ENCODE data around the gene OPA3.

Gene OPA3

GRCh38 chr19:45597425-45598111, 13.0 kb upstream of the OPA3 start:
- Histone ChIP-seq H3K4me3 (ENCODE audit: low read depth, low read length) (peak overlapping the region; percentile 46), H3K9me3 (ENCODE audit: control insufficient read depth, insufficient read depth, low read length) (no peaks in the 10 kb centered on the region), H3K4me1 (ENCODE audit: control insufficient read depth, insufficient read depth, low read length) (peaks cover 24% of the 10 kb centered on the region), H3K9ac (ENCODE audit: low read depth, low read length) (no peak overlapping the region), H3K36me3 (ENCODE audit: control insufficient read depth, insufficient read depth, low read length) (no peaks in the 10 kb centered on the region), H3K27me3 (ENCODE audit: control insufficient read depth, insufficient read depth, low read length) (peaks cover 53% of the 10 kb centered on the region), H3K27ac (ENCODE audit: low read depth, low read length) (peak overlapping the region; percentile 55)

DNA sequence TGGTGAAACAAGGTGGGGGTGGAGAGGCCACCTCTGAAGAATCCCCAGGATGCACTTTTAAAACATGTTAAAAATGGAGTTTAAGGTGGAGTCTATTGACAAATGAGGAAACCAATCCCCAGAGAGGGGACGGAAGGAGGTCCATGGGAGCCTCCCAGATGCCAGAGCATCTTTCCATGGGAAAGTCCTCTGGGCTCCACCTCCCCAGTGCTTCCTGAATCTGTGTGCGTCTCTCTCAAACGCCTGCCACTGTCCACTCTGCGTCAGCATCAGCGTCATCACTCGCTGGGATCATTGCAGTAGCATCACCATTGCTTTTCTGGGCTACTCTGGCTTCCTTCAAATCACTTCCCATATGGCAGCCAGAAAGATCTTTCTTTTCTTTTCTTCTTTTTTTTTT, 11.2 kb upstream of the OPA3 start:
- H3K27me3 ChIP-seq (ENCODE audit: control insufficient read depth, insufficient read depth, low read length): peaks cover 52% of the 10 kb centered on the region
- no peak overlapping the region for H3K4me3 ChIP-seq (ENCODE audit: low read depth, low read length)

DNA sequence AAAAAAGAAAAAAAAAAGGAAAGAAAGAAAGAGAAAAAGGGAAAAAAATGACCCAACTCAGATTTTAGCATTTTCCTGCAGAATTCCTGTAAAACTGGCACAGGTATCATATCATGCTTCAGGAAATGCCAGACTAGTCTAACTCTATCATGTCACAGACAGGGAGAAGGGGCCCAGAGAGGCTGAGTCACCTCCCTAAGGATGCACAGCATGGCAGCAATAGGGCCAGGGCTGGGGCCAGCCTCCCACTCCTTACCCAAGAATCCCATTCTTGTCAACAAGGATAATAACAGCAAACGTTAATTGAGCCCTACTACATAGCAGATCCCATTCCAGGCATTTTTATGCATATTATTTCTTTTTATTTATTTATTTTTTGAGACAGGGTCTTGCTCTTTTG, 8.9 kb upstream of the OPA3 start:
- no peaks in the 10 kb centered on the region for H3K36me3 ChIP-seq (ENCODE audit: control insufficient read depth, insufficient read depth, low read length)
- H3K4me1 ChIP-seq (ENCODE audit: control insufficient read depth, insufficient read depth, low read length): peaks cover 11% of the 10 kb centered on the region
- no peaks in the 10 kb centered on the region for H3K9me3 ChIP-seq (ENCODE audit: control insufficient read depth, insufficient read depth, low read length)
- no peak overlapping the region for H3K27ac ChIP-seq (ENCODE audit: low read depth, low read length)
- no peak overlapping the region for H3K9ac ChIP-seq (ENCODE audit: low read depth, low read length)
- peaks cover 29% of the 10 kb centered on the region for H3K27me3 ChIP-seq (ENCODE audit: control insufficient read depth, insufficient read depth, low read length)
- H3K4me3 ChIP-seq (ENCODE audit: low read depth, low read length): no peak overlapping the region

More for the DNA sequence above, 11.2 kb upstream of the OPA3 start:
- H3K36me3 ChIP-seq (ENCODE audit: control insufficient read depth, insufficient read depth, low read length): no peaks in the 10 kb centered on the region
- H3K9me3 ChIP-seq (ENCODE audit: control insufficient read depth, insufficient read depth, low read length): no peaks in the 10 kb centered on the region
- H3K4me1 ChIP-seq (ENCODE audit: control insufficient read depth, insufficient read depth, low read length): peaks cover 24% of the 10 kb centered on the region
- H3K9ac ChIP-seq (ENCODE audit: low read depth, low read length): no peak overlapping the region
- H3K27ac ChIP-seq (ENCODE audit: low read depth, low read length): no peak overlapping the region

GRCh38 chr19:45592366-45592765, 7.8 kb upstream of the OPA3 start:
- H3K9ac ChIP-seq (ENCODE audit: low read depth, low read length): no peak overlapping the region

GRCh38 chr19:45591638-45592005, 7.0 kb upstream of the OPA3 start:
- H3K4me3 ChIP-seq (ENCODE audit: low read depth, low read length): no peak overlapping the region
- H3K27me3 ChIP-seq (ENCODE audit: control insufficient read depth, insufficient read depth, low read length): peaks cover 20% of the 10 kb centered on the region
- no peak overlapping the region for H3K27ac ChIP-seq (ENCODE audit: low read depth, low read length)

More at GRCh38 chr19:45592366-45592765, 7.8 kb upstream of the OPA3 start:
- H3K4me1 ChIP-seq (ENCODE audit: control insufficient read depth, insufficient read depth, low read length): peaks cover 2% of the 10 kb centered on the region
- no peaks in the 10 kb centered on the region for H3K9me3 ChIP-seq (ENCODE audit: control insufficient read depth, insufficient read depth, low read length)
- H3K27me3 ChIP-seq (ENCODE audit: control insufficient read depth, insufficient read depth, low read length): peaks cover 20% of the 10 kb centered on the region
- H3K27ac ChIP-seq (ENCODE audit: low read depth, low read length): no peak overlapping the region
- no peak overlapping the region for H3K4me3 ChIP-seq (ENCODE audit: low read depth, low read length)
- H3K36me3 ChIP-seq (ENCODE audit: control insufficient read depth, insufficient read depth, low read length): no peaks in the 10 kb centered on the region

DNA sequence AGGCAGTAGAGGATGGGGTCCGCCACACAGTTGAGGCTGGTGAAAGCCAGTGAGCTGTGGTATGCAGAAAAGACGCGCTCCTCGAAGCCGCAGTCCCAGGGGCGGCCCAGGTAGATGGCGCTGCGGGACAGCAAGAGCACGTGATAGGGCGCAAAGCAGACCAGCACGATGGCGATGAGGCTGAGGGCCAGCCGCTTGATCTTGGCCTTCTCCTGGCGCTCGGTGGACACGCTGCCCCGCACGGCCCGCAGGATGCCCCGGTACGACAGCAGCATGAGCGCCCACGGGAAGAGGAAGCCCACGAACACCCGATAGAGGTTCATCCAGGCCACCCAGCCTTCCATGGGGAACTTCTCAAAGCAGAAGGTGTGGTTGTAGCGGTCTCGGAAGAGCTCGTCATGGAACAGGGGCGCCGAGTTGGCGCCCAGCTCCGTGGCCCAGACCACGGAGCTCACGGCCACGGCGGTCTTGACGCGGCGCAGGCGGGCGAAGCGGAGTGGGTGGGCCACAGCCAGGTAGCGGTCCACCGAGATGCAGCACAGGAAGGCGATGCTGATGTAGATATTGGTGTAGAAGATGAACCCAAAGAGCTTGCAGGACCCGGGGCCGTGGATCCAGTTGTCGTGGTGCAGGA, 6.5 kb upstream of the OPA3 start:
- Histone ChIP-seq H3K36me3 (ENCODE audit: control insufficient read depth, insufficient read depth, low read length) (no peaks in the 10 kb centered on the region), H3K4me3 (ENCODE audit: low read depth, low read length) (no peak overlapping the region), H3K9ac (ENCODE audit: low read depth, low read length) (no peak overlapping the region), H3K9me3 (ENCODE audit: control insufficient read depth, insufficient read depth, low read length) (no peaks in the 10 kb centered on the region), H3K4me1 (ENCODE audit: control insufficient read depth, insufficient read depth, low read length) (no peaks in the 10 kb centered on the region), H3K27ac (ENCODE audit: low read depth, low read length) (no peak overlapping the region), H3K27me3 (ENCODE audit: control insufficient read depth, insufficient read depth, low read length) (peaks cover 20% of the 10 kb centered on the region)

More at GRCh38 chr19:45591638-45592005, 7.0 kb upstream of the OPA3 start:
- Histone ChIP-seq H3K4me1 (ENCODE audit: control insufficient read depth, insufficient read depth, low read length) (no peaks in the 10 kb centered on the region), H3K9me3 (ENCODE audit: control insufficient read depth, insufficient read depth, low read length) (no peaks in the 10 kb centered on the region), H3K36me3 (ENCODE audit: control insufficient read depth, insufficient read depth, low read length) (no peaks in the 10 kb centered on the region), H3K9ac (ENCODE audit: low read depth, low read length) (no peak overlapping the region)

- Histone ChIP-seq H3K9me3 (ENCODE audit: control insufficient read depth, insufficient read depth, low read length) (no peaks in the 10 kb centered on the region), H3K27ac (ENCODE audit: low read depth, low read length) (no peak overlapping the region), H3K4me3 (ENCODE audit: low read depth, low read length) (no peak overlapping the region), H3K36me3 (ENCODE audit: control insufficient read depth, insufficient read depth, low read length) (no peaks in the 10 kb centered on the region), H3K27me3 (ENCODE audit: control insufficient read depth, insufficient read depth, low read length) (peaks cover 20% of the 10 kb centered on the region), H3K4me1 (ENCODE audit: control insufficient read depth, insufficient read depth, low read length) (no peaks in the 10 kb centered on the region), H3K9ac (ENCODE audit: low read depth, low read length) (no peak overlapping the region)
Measured at GRCh38 chr19:45590300-45591003, 5.8 kb upstream of the OPA3 start.

- H3K27me3 ChIP-seq (ENCODE audit: control insufficient read depth, insufficient read depth, low read length): peaks cover 20% of the 10 kb centered on the region
- H3K4me1 ChIP-seq (ENCODE audit: control insufficient read depth, insufficient read depth, low read length): no peaks in the 10 kb centered on the region
- no peak overlapping the region for H3K27ac ChIP-seq (ENCODE audit: low read depth, low read length)
- no peak overlapping the region for H3K4me3 ChIP-seq (ENCODE audit: low read depth, low read length)
- H3K36me3 ChIP-seq (ENCODE audit: control insufficient read depth, insufficient read depth, low read length): no peaks in the 10 kb centered on the region
- no peak overlapping the region for H3K9ac ChIP-seq (ENCODE audit: low read depth, low read length)
- H3K9me3 ChIP-seq (ENCODE audit: control insufficient read depth, insufficient read depth, low read length): no peaks in the 10 kb centered on the region
Measured at GRCh38 chr19:45589768-45590167, 5.2 kb upstream of the OPA3 start.

DNA sequence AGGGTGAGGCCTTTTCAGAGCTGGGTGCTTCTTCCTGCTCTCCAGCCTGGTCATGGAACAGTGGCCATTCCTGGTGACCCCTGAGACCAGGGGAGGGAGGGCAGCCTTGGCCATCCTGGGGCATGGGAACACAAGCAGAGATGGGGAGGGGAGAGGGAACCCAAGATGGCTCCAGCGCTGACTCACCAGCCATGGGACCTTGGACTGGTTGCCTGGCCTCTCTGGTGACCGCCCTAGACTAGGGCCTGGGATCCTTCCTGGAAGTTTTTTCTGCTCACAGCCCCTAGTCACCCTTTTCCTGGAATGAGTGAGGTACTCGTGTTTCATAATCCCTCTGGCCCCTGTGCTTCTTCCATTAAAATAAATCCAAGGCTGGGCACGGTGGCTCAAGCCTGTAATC, 3.3 kb upstream of the OPA3 start:
- no peak overlapping the region for H3K4me3 ChIP-seq (ENCODE audit: low read depth, low read length)
- H3K27ac ChIP-seq (ENCODE audit: low read depth, low read length): no peak overlapping the region
- H3K9ac ChIP-seq (ENCODE audit: low read depth, low read length): no peak overlapping the region
- no peaks in the 10 kb centered on the region for H3K9me3 ChIP-seq (ENCODE audit: control insufficient read depth, insufficient read depth, low read length)
- no peaks in the 10 kb centered on the region for H3K36me3 ChIP-seq (ENCODE audit: control insufficient read depth, insufficient read depth, low read length)
- no peaks in the 10 kb centered on the region for H3K4me1 ChIP-seq (ENCODE audit: control insufficient read depth, insufficient read depth, low read length)
- H3K27me3 ChIP-seq (ENCODE audit: control insufficient read depth, insufficient read depth, low read length): peaks cover 19% of the 10 kb centered on the region

- Histone ChIP-seq H3K9ac (ENCODE audit: low read depth, low read length) (no peak overlapping the region), H3K4me1 (ENCODE audit: control insufficient read depth, insufficient read depth, low read length) (no peaks in the 10 kb centered on the region), H3K27me3 (ENCODE audit: control insufficient read depth, insufficient read depth, low read length) (no peaks in the 10 kb centered on the region), H3K9me3 (ENCODE audit: control insufficient read depth, insufficient read depth, low read length) (no peaks in the 10 kb centered on the region), H3K27ac (ENCODE audit: low read depth, low read length) (peak overlapping the region; percentile 98), H3K36me3 (ENCODE audit: control insufficient read depth, insufficient read depth, low read length) (no peaks in the 10 kb centered on the region), H3K4me3 (ENCODE audit: low read depth, low read length) (peak overlapping the region; percentile 92)
Measured at GRCh38 chr19:45585158-45585577, 566 bp upstream of the OPA3 start.

GRCh38 chr19:45581576-45581975, 3.0 kb downstream of the OPA3 start:
- Histone ChIP-seq H3K27me3 (ENCODE audit: control insufficient read depth, insufficient read depth, low read length) (no peaks in the 10 kb centered on the region), H3K27ac (ENCODE audit: low read depth, low read length) (no peak overlapping the region)

More at GRCh38 chr19:45581576-45581975, 3.0 kb downstream of the OPA3 start:
- H3K9me3 ChIP-seq (ENCODE audit: control insufficient read depth, insufficient read depth, low read length): no peaks in the 10 kb centered on the region
- no peaks in the 10 kb centered on the region for H3K36me3 ChIP-seq (ENCODE audit: control insufficient read depth, insufficient read depth, low read length)
- H3K9ac ChIP-seq (ENCODE audit: low read depth, low read length): no peak overlapping the region
- no peak overlapping the region for H3K4me3 ChIP-seq (ENCODE audit: low read depth, low read length)
- peaks cover 16% of the 10 kb centered on the region for H3K4me1 ChIP-seq (ENCODE audit: control insufficient read depth, insufficient read depth, low read length)
